Neutrophil (primary cell): ENCODE measurements around the gene EXOC4.

Experiments used
- H3K27ac ChIP-seq: fragments of 200-600 bp; sonication (generic); 2 replicates; pipeline ENCODE4 v1.5.1; 2016; ENCODE audit warnings: mild to moderate bottlenecking, moderate library complexity
- H3K27me3 ChIP-seq: fragments of 200-600 bp; sonication (generic); 2 replicates; pipeline ENCODE4 v1.6.0; 2016; ENCODE audit warnings: mild to moderate bottlenecking
- H3K36me3 ChIP-seq: fragments of 200-600 bp; sonication (generic); 2 replicates; pipeline ENCODE4 v1.5.1; 2017
- H3K4me1 ChIP-seq, 2 experiments: fragments of 200-600 bp in 1 of 2; sonication (generic) in 1 of 2; 1 replicate in 1 of 2; 2 replicates in 1 of 2; pipeline versions ENCODE4 v1.5.1 to v1.6.1; 2013 to 2016; ENCODE audit warnings: low read depth in 1 of 2, low read length in 1 of 2, mild to moderate bottlenecking in 1 of 2, moderate library complexity in 1 of 2; ENCODE audit not compliant: control insufficient read depth in 1 of 2, insufficient read depth in 1 of 2
- H3K4me3 ChIP-seq, 2 experiments: fragments of 200-600 bp in 1 of 2; sonication (generic) in 1 of 2; 1 replicate in 1 of 2; 2 replicates in 1 of 2; pipeline ENCODE4 v1.5.1; 2013 to 2016; ENCODE audit warnings: low read depth in 1 of 2, low read length in 1 of 2, mild to moderate bottlenecking in 1 of 2, moderate library complexity in 1 of 2
- H3K9me3 ChIP-seq: fragments of 200-600 bp; sonication (generic); 2 replicates; pipeline ENCODE4 v1.5.1; 2016
- CTCF ChIP-seq: fragments of 200-600 bp; sonication (generic); IDR thresholded peaks from 2 replicates; pipeline ENCODE4 v1.5.1; 2016; ENCODE audit warnings: antibody characterized with exemption

EXOC4 gene

GRCh38 chr7:133561396-133561795 is 308.5 kb downstream of the EXOC4 start:
- H3K36me3 ChIP-seq: no peaks in the 10 kb centered on the region
- no peak overlapping the region for H3K27ac ChIP-seq
- H3K4me3 ChIP-seq: no peak overlapping the region
- no peaks in the 10 kb centered on the region for H3K27me3 ChIP-seq
- peaks cover 0 to 9% of the 10 kb centered on the region in 2 experiments for H3K4me1 ChIP-seq
- no peaks in the 10 kb centered on the region for H3K9me3 ChIP-seq
- no peak for TF ChIP-seq CTCF

GRCh38 chr7:133562621-133563020 is 309.7 kb downstream of the EXOC4 start:
- Histone ChIP-seq H3K9me3 (no peaks in the 10 kb centered on the region), H3K4me1 (peaks cover 0 to 8% of the 10 kb centered on the region in 2 experiments), H3K36me3 (no peaks in the 10 kb centered on the region), H3K27ac (no peak overlapping the region), H3K4me3 (no peak overlapping the region), H3K27me3 (no peaks in the 10 kb centered on the region)
- no peak for TF ChIP-seq CTCF

GRCh38 chr7:133563251-133563650 is 310.4 kb downstream of the EXOC4 start:
- no peaks in the 10 kb centered on the region for H3K36me3 ChIP-seq
- no peak for TF ChIP-seq CTCF
- H3K4me1 ChIP-seq: peaks cover 0 to 2% of the 10 kb centered on the region in 2 experiments
- H3K27me3 ChIP-seq: no peaks in the 10 kb centered on the region
- no peak overlapping the region for H3K27ac ChIP-seq
- no peak overlapping the region for H3K4me3 ChIP-seq
- no peaks in the 10 kb centered on the region for H3K9me3 ChIP-seq

GRCh38 chr7:133564484-133564883 is 311.6 kb downstream of the EXOC4 start:
- no peak for TF ChIP-seq CTCF

GRCh38 chr7:133568544-133568943 is 315.7 kb downstream of the EXOC4 start:
- Histone ChIP-seq H3K27me3 (no peaks in the 10 kb centered on the region), H3K27ac (no peak overlapping the region), H3K4me3 (no peak overlapping the region), H3K4me1 (peaks cover 20 to 22% of the 10 kb centered on the region in 2 experiments), H3K36me3 (no peaks in the 10 kb centered on the region), H3K9me3 (no peaks in the 10 kb centered on the region)
- no peak for TF ChIP-seq CTCF

More at GRCh38 chr7:133564484-133564883, 311.6 kb downstream of the EXOC4 start:
- Histone ChIP-seq H3K9me3 (no peaks in the 10 kb centered on the region), H3K27ac (no peak overlapping the region), H3K27me3 (no peaks in the 10 kb centered on the region), H3K4me1 (no peaks in the 10 kb centered on the region), H3K4me3 (no peak overlapping the region), H3K36me3 (no peaks in the 10 kb centered on the region)

GRCh38 chr7:133570321-133570720 is 317.4 kb downstream of the EXOC4 start:
- Histone ChIP-seq H3K27me3 (no peaks in the 10 kb centered on the region), H3K36me3 (no peaks in the 10 kb centered on the region), H3K4me3 (no peak overlapping the region), H3K27ac (no peak overlapping the region), H3K4me1 (peaks cover 20 to 22% of the 10 kb centered on the region in 2 experiments), H3K9me3 (no peaks in the 10 kb centered on the region)
- TF ChIP-seq CTCF: no peak
